NCI-H526 treated with DMSO at 0.1 percent for 48 hours (cell line): ENCODE data around the gene RAC3.

ENCODE experiments used
- DNase-seq: peaks from one replicate; lab custom pipeline; 2025; lab: John Stamatoyannopoulos, UW

Gene RAC3

DNA sequence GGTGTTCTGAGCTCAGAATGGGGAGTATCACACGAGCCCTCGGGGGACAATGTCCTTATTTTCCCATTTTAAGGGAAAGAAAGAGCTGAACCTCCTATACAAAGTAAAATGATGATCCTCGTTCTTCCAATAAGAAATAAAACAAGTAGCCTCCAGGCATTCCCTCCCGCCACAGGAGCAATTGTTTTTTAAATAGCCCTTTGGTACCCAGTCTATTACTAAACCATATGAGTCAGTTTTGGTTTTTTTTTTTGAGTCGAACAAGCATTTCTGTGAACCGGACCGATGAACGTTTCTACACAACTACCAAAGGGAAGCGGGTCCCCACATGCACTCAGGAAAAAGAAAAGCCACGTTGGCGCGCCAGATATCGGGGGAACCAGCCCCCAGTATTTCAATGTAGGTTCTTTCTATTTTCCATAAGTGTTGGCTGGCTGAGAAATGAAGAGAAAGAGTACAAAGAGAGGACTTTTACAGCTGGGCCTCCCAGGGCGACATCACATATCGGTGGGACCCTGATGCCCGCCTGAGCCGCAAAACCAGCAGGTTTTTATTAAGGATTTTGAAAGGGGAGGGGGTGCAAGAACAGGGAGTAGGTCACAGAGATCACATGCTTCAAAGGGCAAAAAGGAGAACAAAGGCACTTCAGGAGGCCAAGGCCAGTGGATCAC is 9.8 kb downstream of the RAC3 start:
- no peak for DNase-seq

DNA sequence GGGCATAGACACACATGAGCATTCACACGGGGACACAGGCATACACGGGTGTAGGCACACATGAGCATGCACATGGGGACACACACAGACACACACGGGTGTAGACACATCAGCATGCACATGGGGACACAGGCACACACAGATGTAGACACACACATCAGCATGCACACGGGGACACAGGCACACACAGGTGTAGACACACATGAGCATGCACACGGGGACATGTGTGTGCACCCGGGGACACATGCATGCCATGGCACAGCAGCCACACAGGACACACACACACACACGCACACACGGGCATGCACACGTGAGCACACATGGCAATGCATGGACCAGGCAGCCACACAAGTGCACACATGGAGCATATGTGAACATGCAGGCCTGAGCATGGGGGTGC is 11.2 kb downstream of the RAC3 start:
- DNase-seq = no peak

DNA sequence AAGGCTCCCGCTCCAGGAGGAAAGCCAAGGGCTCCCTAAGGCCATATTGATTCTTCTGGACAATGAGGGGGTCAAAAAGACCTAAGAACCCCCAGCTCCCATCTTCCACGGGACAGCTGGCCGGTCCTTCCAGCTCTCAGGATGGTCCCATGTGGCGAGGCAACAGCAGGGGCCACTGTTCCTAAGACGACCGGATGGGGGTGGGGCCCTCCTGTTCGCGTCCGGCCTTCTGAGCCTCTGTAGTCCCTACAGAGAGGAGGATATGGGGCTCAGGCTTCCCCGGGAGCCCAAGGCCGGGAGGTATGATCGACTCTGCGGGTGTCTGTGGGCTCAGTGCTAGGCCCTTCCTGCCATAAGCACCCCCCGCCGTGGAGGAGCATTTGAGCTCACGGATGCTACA is 12.0 kb downstream of the RAC3 start:
- no peak for DNase-seq

DNA sequence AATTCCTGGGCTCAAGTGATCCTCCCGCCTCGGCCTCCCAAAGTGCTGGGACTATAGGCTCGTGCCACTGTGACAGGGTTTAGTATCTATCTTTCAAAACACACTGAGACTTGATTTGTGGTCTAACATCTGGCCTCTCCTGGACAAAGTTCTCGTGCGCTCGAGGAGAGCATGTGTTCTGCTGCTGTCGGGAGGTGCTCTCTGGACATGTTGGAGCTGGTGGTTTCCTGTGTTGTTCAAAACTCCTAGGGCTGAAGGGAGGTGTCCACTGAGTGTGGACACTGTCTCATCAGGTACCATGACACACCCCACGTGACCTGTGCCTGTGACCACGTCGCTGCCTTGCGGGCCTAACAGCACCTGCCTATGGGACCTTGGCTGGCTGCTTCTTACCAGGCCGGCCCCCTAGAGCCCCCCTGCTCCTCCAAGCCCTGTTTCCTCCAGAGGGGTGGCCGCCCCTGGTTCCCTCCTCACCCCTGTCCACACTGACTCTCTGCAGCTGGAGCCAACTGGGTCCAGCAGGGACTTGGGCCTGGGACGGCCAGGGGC is 14.5 kb downstream of the RAC3 start:
- DNase-seq = no peak

DNA sequence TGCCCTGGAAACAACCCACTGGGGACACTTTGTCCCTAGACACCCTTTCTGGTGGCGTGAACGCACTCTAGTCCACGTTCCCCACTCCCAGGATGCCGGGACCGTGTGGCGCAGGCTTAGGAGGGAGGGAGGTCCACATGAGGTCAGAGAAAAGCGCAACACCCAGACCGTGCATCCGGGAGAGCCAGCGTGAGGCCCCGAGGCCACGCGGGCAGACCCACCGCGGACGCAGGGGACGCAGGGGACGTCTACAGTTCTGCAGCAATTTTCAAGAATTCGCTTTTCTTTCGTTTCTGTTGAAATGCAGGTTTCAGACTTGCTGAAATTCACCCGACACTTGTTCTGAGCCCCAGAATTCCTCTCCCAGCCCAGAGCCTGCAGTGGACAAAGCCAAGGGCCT is 15.4 kb downstream of the RAC3 start:
- no peak for DNase-seq

DNA sequence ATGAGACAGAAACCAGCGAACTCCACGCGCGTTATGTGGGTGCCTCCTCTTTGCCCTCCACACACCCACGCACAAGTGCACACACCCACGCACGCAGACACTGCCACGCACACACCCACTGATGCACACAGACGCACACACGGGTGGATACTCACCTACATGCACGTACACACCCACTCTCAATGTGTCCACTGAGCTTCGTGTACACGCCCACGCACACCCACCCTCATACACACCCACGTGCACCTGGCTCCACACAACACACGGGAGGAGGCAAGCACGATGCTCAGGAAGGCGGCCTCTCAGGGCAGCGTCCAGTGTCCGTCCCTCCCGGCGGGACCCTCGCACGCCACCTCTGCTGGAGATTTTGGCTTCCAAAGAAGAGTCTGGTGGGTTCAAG is 15.9 kb downstream of the RAC3 start:
- DNase-seq = no peak

DNA sequence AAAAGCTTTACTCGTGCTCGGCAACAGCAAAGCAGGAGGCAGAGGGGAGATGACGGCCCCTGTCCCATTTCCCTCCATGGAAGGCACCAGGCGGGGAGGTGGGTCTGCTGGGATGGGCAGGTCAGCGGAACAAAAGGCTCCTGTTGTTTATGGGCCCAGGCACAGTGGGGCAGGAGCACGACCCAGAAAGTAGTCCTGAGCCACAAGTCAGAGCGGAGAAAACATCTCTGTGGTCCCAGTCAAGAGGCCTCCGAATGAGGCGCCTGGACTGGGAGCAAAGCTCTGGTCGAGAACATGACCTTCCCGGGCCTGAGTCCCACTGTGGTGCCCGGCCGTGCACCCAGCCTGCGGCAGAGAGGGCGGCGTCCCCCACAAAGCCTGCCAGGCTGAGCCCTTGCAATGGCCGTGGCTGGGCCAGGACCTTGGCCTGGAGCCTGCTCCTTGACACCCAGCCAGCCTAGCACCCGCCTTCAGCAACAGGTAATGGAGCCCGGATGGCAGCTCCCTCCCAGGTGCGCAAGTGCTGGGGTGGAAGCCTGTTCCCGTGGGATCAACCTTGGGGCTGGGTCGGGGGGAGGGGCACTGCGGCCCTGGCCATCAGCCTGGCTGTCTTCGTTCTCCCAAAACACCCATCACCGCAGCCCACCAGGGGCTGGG is 16.6 kb downstream of the RAC3 start:
- DNase-seq = no peak

DNA sequence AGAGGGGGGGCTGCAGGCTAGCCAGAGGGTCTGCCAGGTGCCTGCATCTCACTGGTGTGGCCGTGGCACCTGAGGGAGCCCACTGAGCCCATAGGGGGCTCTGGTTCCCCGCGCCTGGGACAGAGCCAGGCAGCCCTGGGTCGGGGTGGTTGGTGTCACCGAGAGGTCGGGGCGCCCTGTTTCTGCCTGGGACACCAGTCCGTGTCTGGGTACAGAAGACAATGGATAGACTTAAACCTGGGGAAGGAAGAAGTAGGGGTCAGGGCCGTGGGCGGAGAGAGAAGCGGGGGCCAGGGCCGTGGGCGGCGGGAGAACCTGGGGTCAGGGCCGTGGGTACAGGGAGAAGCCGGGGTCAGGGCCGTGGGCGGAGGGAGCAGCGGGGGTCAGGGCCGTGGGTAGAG is 17.1 kb downstream of the RAC3 start:
- DNase-seq = no peak

DNA sequence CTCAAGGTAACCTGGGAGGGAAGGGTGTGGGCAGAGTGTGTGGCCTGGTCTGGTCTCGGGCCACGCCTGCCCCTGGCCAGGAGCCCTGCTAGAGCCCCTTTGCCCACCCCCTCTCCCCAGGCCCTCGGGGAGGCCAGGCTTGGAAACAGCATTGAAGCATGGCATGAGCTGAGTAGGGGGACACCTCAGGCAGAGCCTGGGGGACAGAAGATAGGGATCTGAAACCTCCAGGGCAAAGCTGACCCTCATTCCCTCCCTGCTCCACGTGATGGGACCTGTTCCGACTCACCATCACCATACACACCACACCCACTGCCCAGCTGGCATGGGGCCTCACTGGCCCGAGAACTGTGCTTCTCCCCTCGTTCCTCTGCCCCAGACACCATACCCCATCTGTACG is 17.6 kb downstream of the RAC3 start:
- DNase-seq = no peak

DNA sequence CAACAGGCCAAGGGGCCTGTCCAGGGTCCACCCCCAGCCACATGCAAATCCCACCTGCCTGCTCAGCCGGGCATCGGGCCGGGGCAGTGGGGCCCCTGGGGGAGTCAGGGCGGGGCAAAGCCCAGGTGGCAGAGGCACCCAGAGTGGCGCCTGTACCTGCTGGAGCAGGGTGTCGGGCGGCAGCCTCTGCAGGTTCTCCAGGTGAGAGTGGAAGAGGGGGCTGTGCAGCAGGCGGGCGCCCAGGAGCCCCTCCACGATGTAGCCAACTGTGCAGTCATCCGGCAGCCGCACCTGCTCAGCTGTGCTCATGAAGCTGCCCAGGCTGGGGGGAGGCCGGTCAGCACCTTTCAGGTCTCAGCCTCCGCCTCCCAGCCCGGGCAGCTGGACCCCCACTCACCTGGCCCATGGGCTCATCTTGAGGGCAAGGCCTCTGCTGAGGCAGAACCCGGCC is 18.1 kb downstream of the RAC3 start:
- no peak for DNase-seq

DNA sequence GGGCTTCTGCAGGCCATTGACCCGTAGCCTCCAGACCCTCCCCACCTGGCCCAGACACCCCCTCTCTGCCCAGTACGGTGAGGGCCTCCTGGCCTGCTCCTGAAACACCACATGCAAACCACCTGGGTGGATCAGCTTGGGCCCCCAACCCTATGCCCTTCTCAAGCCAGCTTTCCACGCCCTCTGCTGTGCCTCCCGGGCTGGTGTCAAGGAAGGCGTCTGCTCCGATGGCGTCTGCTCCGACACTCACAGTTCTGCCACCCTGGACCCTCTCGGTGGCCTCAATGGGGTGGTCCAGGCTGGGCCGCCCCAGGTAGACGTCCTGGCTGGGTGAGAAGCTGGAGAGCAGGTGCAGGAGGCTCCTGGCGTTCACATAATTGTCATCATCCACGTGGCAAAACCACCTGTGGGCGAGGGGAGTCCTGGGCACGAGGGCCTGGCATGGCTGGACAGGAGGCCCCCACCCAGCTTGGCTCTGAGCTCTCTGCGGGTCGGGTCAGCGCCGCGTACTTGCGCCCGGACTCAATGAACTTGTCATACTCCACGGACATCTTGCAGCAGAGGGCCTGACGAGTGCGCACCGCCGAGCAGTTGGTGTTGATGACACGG is 18.8 kb downstream of the RAC3 start:
- no peak for DNase-seq

DNA sequence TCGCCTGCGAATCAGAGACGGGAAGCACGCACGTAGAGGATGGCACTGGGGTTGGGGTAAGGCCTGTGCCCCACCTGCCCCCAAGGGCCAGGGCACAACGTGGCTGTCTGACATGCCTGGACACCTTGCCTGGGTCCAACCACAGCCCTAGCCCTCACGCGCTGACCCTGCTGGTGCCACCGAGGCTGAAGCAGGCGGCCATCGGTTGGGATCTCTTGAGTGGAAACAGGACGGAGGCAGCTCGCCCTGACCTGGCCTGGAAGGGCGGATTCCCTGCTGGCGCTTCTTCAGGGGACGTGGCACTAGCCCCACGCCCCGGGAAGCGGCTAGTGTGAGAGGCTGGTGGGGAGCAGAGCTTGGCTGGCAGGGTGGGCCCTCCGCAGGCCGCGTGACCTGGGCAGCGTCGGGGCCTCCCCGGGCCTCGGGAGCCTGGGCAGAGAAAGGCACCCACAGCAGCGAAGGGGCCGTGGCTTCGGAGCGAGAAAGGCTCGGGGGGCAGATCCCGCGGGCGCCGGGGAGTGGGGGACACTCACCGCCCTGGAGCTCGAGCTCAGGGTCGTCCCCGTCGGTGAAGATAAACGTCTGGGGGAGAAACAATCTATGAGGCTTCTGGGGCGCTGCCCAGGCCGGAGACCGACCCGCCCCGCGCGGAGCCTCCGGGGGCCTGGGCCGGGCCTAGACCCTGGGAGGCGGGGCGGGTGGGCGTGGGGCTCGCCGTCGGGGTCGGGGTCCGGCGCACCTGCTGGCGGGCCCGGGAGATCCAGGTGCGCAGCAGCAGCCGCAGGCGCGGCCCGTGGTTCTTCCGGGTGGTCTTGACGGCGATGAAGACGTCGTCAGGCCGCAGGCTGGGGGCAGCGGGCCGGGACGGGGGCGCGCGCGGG is 19.5 kb downstream of the RAC3 start:
- no peak for DNase-seq

DNA sequence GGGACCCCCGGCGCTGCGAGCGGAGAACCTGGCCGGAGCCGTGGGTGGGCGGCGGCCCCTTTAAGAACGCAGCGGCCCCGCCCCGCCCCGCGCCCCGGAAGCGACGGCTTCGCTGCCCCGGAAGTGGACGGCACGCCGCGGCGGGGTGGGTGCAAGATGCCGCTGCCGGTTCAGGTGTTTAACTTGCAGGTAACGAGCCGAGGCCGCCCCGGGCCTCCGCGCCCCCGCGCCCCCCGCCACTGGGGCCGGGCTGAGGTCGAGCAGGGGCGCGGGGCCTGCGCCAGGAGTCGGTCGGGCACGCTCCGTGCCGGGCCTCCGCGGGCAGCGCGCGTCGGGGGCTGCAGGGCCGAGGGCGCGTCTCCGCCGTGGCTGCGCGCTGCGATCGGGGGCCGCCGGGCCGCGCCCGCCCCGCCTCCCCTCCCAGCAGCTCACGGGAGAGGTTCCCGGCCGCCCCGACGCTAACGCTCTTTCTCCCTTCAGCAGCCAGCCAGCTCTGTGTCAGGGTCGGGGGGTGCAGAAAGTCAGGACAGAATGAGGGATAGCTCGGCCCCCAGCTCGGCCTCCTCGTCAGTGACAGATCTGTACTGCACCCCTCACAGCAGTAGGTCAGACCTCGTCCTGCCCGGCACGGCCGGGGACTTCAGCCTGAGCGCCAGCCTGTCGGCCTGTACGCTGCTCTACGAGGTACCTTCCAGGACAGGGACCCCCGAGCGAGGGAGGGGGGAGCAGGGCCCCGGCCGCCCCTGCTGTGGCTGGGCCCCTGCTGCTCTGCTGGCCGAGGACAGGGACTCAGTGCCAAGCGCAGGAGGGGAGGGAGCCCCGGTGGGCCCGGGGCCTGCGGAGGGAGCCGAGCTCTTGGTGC is 20.5 kb downstream of the RAC3 start, which contains the start of the genes GPS1 and RFNG:
Gene GPS1, plus strand, starts transcription at position 123 of the 862 bp plus-strand sequence. Its CDS starts 34 bp downstream, at position 157.
Gene RFNG, minus strand, starts transcription at position 36 of the 862 bp plus-strand sequence. CDS start 45 bp downstream, outside the sequence.
- DNase-seq = peak; percentile 23

DNA sequence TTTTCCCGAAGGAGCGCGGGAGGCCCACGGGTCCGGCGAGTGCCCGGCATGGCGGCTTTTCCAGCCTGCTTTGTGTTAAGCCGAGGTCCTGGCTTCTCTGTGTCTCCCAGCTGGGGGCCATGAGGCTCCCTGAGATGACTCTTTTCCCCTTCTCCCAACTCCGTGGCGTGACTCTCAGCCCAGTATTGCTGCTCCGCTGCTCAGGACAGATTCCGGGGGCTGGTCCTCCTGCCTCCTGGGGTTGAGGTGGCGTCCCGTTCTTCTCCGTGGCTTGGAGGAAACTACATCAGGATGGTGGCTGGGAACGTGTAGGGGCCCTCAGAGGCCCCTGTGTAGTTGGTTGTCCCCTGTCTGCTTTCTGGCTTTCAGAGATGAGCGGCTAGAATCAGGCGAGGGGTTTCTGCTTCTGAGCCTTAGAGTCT is 21.2 kb downstream of the RAC3 start:
- DNase-seq = no peak

DNA sequence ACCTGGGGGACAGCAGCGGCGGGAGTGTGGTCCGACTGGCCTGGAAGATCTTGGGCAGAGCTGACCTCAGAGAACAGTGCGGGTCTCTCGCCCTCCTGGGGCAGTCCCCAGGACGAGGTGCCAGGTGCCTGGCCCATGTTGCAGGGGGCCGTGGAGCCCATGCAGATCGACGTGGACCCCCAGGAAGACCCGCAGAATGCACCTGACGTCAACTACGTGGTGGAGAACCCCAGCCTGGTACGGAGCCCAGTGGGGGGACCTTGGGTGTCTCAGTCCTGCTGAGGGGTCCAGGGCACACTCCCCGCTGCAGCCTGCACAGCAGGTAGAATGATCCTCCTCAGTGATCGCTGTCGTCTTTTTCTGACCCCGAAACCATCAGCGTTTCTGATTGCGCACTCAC is 21.7 kb downstream of the RAC3 start:
- no peak for DNase-seq

DNA sequence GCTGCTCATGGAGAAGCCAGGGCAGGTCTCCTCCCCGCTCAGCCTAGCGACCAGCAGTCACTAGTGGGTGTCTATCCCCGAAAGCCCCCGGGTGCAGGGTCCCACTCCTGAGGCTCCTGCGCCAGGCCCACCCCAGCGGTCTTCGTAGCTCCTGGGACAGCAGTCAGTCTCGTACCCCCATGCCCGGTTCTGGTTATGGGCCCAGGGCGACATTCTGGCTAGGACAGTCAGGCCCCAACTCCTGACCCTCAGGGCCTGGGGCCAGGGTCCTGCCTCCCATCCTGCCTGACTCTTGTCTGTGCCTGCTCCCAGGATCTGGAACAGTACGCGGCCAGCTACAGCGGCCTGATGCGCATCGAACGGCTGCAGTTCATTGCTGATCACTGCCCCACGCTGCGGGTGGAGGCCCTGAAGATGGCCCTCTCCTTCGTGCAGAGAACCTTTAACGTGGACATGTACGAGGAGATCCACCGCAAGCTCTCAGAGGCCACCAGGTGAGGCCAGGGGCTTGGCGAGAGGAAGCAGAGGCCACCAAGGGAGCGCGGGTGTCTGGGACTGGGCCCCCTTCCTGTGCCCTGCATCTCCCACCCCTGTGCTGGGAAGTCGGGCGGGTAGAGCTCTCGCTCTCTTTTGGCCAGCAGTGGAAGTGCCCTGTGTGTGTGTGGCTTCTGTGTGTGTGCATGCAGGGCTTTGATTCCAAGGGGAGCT is 22.2 kb downstream of the RAC3 start:
- no peak for DNase-seq

DNA sequence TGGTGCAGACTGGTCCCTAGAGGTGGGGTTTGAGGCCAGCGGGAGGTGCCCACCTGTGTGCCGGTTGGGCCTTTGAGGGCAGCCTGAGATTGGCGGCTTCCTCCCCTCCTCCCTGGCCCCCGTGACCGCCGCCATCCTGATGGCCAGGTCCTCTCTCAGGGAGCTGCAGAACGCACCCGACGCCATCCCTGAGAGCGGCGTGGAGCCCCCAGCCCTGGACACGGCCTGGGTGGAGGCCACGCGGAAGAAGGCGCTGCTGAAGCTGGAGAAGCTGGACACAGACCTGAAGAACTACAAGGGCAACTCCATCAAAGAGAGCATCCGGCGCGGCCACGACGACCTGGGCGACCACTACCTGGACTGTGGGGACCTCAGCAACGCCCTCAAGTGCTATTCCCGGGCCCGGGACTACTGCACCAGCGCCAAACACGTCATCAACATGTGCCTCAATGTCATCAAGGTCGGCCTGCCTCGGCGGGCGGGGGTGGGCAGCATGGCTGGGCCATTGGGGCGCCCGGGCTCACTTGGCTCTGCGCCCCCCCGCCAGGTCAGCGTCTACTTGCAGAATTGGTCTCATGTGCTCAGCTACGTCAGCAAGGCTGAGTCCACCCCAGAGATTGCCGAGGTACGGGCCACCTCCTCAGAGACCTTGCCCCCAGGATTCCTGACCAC is 23.0 kb downstream of the RAC3 start:
- no peak for DNase-seq

DNA sequence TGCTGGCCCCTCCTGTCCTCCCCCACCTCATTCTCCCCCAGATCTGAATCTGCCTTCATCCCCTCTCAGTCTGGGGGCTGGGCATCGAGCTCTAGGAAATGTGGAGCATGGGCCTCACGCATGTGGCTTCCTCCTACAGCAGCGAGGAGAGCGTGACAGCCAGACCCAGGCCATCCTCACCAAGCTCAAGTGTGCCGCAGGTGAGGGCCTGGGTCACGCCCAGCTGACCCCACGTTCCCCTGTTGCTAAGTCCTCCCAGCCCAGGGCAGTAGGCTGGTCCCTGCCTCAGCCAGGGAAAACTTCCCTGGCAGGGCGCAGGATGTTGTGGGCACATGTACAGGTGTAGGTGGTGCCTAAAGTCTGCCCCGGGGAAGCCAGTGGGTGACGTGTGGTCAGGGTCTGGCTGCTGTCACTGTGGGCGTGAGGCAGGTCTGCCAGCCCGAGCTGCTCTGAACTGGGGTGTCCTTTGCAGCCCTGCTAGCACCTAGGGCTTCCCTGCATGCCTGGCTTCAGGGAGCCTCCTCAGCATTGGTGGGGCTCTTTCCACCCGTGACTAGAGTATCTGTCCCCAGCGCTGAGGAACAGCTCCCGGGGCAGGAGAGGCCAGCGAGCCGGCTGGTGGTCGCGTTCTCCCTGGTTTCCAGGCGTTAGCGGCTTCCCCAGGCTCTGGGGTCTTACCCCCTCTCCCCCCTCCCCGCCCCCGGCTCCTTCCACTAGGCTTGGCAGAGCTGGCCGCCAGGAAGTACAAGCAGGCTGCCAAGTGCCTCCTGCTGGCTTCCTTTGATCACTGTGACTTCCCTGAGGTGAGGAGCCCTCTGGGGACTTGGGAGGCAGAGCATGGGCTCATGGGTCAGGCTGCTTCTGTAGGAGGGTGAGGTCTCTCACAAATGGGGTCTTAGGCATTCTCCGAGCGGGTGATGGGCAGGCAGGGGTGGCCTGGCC is 23.8 kb downstream of the RAC3 start:
- DNase-seq = no peak
